Kidney (tissue), 14 donors: ENCODE measurements around the gene RIMS1. TPM values are rescaled to one million over a fixed set of nuclear protein-coding genes. Genes with fewer than 3 reads are reported as not detected.

Experiments used
- DNase-seq, 5 donors: peaks; one replicate each; pipeline ENCODE4 v3.0.0-alpha.2; 2013 to 2020
- FAIRE-seq: peaks from 2 replicates; lab custom pipeline; 2012; peaks lifted over from hg19 to GRCh38; lab: Jason Lieb, UNC
- H3K27ac ChIP-seq, 2 donors: one replicate each; pipeline ENCODE4 v1.7.0; 2013; ENCODE audit warnings: low read depth in 2 of 2, low read length in 2 of 2, inconsistent platforms in 1 of 2
- H3K27me3 ChIP-seq: one replicate; pipeline ENCODE4 v1.7.1; 2013; ENCODE audit warnings: low read length, inconsistent platforms; ENCODE audit not compliant: control insufficient read depth, insufficient read depth
- H3K36me3 ChIP-seq, 3 donors: one replicate each; pipeline versions ENCODE4 v1.7.0 to v1.7.1; 2013; ENCODE audit warnings: low read length in 3 of 3, control low read depth in 1 of 3, inconsistent platforms in 1 of 3; ENCODE audit not compliant: insufficient read depth in 3 of 3, control insufficient read depth in 2 of 3
- H3K4me1 ChIP-seq, 3 donors: one replicate each; pipeline versions ENCODE4 v1.7.0 to v1.7.1; 2013; ENCODE audit warnings: low read length in 3 of 3, inconsistent platforms in 1 of 3, low read depth in 1 of 3; ENCODE audit not compliant: control insufficient read depth in 2 of 3, insufficient read depth in 2 of 3
- H3K4me3 ChIP-seq, 3 donors: one replicate each; pipeline versions ENCODE4 v1.7.0 to v1.8.1; 2013; ENCODE audit warnings: low read length in 3 of 3, control low read depth in 1 of 3, inconsistent platforms in 1 of 3
- H3K9ac ChIP-seq, 3 donors: one replicate each; pipeline versions ENCODE4 v1.7.0 to v1.7.1; 2013; ENCODE audit warnings: low read length in 3 of 3, control low read depth in 1 of 3, inconsistent platforms in 1 of 3
- H3K9me3 ChIP-seq, 3 donors: one replicate each; pipeline versions ENCODE4 v1.7.0 to v1.7.1; 2013; ENCODE audit warnings: low read length in 3 of 3, control low read depth in 1 of 3, inconsistent platforms in 1 of 3; ENCODE audit not compliant: control insufficient read depth in 2 of 3, insufficient read depth in 1 of 3
- CTCF ChIP-seq: IDR thresholded peaks from 3 replicates; pipeline ENCODE4 v1.5.1; 2012; ENCODE audit warnings: mild to moderate bottlenecking, moderate library complexity, borderline replicate concordance; ENCODE audit not compliant: insufficient read depth; ENCODE audit errors: extremely low read depth
- intact Hi-C: fragments of 100-400 bp; cut with DNase I; formaldehyde crosslinking; loops from one replicate; pipeline ENCODE4 v1.11.1; 2022
- polyA plus RNA-seq: library from polyadenylated mRNA; stranded (reverse); fragments of 350-450 nt; fragmentation: Illumina TruSeq; extraction: RNeasy Lipid Tissue Mini Kit (QIAGEN cat#74804); gene quantifications from one replicate; pipeline ENCODE4 v1.2.3, GENCODE V29; 2014; ENCODE audit warnings: low read depth, low replicate concordance; ENCODE audit not compliant: insufficient read depth
- total RNA-seq: library from RNA; stranded (reverse); fragmentation: NEBNext Ultra II Directional; extraction: Animal tissue kit (Norgen Biotek cat#: 25700); gene quantifications from one replicate; pipeline ENCODE4 v1.2.1, GENCODE V29; 2021
- donor health status: control.
- donor health status: control.
- donor health status: control.
- donor health status: control.
- donor health status: control.
- donor health status: DM: yes; HTN: yes; CAD: no.
- donor health status: Normal renal cell carcinoma (clear cell type).

The RIMS1 gene
- total and polyA plus RNA-seq, 2 donors from 2014 or later, result 4.5 TPM; not detected in 1

- intact Hi-C loops, result no loop called here
- DNase-seq, result no peak
- Histone ChIP-seq H3K9ac (no peak overlapping the region), H3K9me3 (no peaks in the 10 kb centered on the region), H3K27ac (no peak overlapping the region), H3K4me1 (no peaks in the 10 kb centered on the region), H3K36me3 (no peaks in the 10 kb centered on the region), H3K27me3 (no peaks in the 10 kb centered on the region), H3K4me3 (no peak overlapping the region)
- no peak for TF ChIP-seq CTCF
- no peak for FAIRE-seq
Measured at GRCh38 chr6:72286911-72287311, 400.6 kb downstream of the RIMS1 start.

GRCh38 chr6:72287801-72288200, 401.5 kb downstream of the RIMS1 start:
- no peaks in the 10 kb centered on the region for H3K9me3 ChIP-seq
- no peak overlapping the region for H3K9ac ChIP-seq
- intact Hi-C loops, result no loop called here
- no peak overlapping the region for H3K27ac ChIP-seq
- no peak overlapping the region for H3K4me3 ChIP-seq
- H3K4me1 ChIP-seq, result no peaks in the 10 kb centered on the region
- no peak for DNase-seq
- H3K27me3 ChIP-seq, result no peaks in the 10 kb centered on the region
- H3K36me3 ChIP-seq, result no peaks in the 10 kb centered on the region
- no peak for FAIRE-seq
- no peak for TF ChIP-seq CTCF

- FAIRE-seq, result no peak
- intact Hi-C loops, result no loop called here
- H3K36me3 ChIP-seq, result no peaks in the 10 kb centered on the region
Measured at GRCh38 chr6:72288592-72288991, 402.2 kb downstream of the RIMS1 start.

More at GRCh38 chr6:72288592-72288991, 402.2 kb downstream of the RIMS1 start:
- TF ChIP-seq CTCF, result no peak
- Histone ChIP-seq H3K27me3 (no peaks in the 10 kb centered on the region), H3K27ac (no peak overlapping the region), H3K4me3 (no peak overlapping the region), H3K9ac (no peak overlapping the region), H3K9me3 (no peaks in the 10 kb centered on the region), H3K4me1 (no peaks in the 10 kb centered on the region)
- no peak for DNase-seq
